CD4-positive, alpha-beta T cell (primary cell): Measurements from ENCODE around the gene SLC36A3. TPM values are rescaled to one million over a fixed set of nuclear protein-coding genes. Genes with fewer than 3 reads are reported as not detected.

Source experiments
- ATAC-seq: fragments of 200-7000 bp; cut with Tn5 transposase; one replicate; pipeline ENCODE4 v1.10.0; 2022; ENCODE audit warnings: mild to moderate bottlenecking; ENCODE audit not compliant: poor library complexity
- CTCF ChIA-PET: fragments of 350-600 bp; sonication (Branson Sonifier 250); formaldehyde crosslinking; loops from one replicate; lab custom pipeline; 2021; ENCODE audit warnings: antibody characterized with exemption, inconsistent platforms; lab: Charles Lee
- POLR2A ChIA-PET: fragments of 350-600 bp; sonication (Branson Sonifier 250); formaldehyde crosslinking; loops from one replicate; lab custom pipeline; 2021; ENCODE audit warnings: antibody characterized with exemption, inconsistent platforms; lab: Charles Lee
- DNase-seq, 14 experiments: peaks; one replicate each; pipeline ENCODE4 v3.0.0-alpha.2; 2013 to 2020; ENCODE audit warnings: mixed read lengths in 2 of 14
- H3K27ac ChIP-seq, 2 donors: one replicate each; pipeline versions ENCODE4 v1.5.1 to v1.7.0; 2013; ENCODE audit warnings: low read length in 2 of 2, low read depth in 1 of 2, mild to moderate bottlenecking in 1 of 2
- H3K27me3 ChIP-seq, 2 experiments: 1 replicate in 1 of 2; 2 replicates in 1 of 2; pipeline versions ENCODE4 v1.6.1 to v1.7.0; 2013; ENCODE audit warnings: low read length in 2 of 2, control low read depth in 1 of 2, mild to moderate bottlenecking in 1 of 2, moderate library complexity in 1 of 2; ENCODE audit not compliant: insufficient read depth in 2 of 2, control insufficient read depth in 1 of 2
- H3K36me3 ChIP-seq: one replicate; pipeline ENCODE4 v1.6.1; 2013; ENCODE audit warnings: low read length, control low read depth; ENCODE audit not compliant: insufficient read depth
- H3K4me1 ChIP-seq: one replicate; pipeline ENCODE4 v1.6.1; 2013; ENCODE audit warnings: low read length, control low read depth; ENCODE audit not compliant: insufficient read depth
- H3K4me3 ChIP-seq: one replicate; pipeline ENCODE4 v1.5.1; 2013; ENCODE audit warnings: mild to moderate bottlenecking, low read length, moderate library complexity
- H3K9me3 ChIP-seq, 2 experiments: 1 replicate in 1 of 2; 2 replicates in 1 of 2; pipeline versions ENCODE4 v1.6.1 to v1.7.0; 2013; ENCODE audit warnings: low read length in 2 of 2, mild to moderate bottlenecking in 2 of 2, control low read depth in 1 of 2, moderate library complexity in 1 of 2; ENCODE audit not compliant: control insufficient read depth in 1 of 2, insufficient read depth in 1 of 2
- H3K27ac Mint-ChIP-seq: one replicate; pipeline ENCODE4 v1.8.0; 2020; ENCODE audit warnings: mixed read lengths
- H3K27me3 Mint-ChIP-seq: one replicate; pipeline ENCODE4 v1.8.0; 2021; ENCODE audit warnings: mixed read lengths
- H3K36me3 Mint-ChIP-seq: one replicate; pipeline ENCODE4 v1.8.0; 2021; ENCODE audit warnings: low read depth, mixed read lengths
- H3K4me1 Mint-ChIP-seq: one replicate; pipeline ENCODE4 v1.8.0; 2021; ENCODE audit warnings: low read depth, mixed read lengths
- H3K4me3 Mint-ChIP-seq: one replicate; pipeline ENCODE4 v1.8.0; 2020; ENCODE audit warnings: mild to moderate bottlenecking, mixed read lengths
- H3K9me3 Mint-ChIP-seq: one replicate; pipeline ENCODE4 v1.8.0; 2020; ENCODE audit warnings: mixed read lengths
- CTCF ChIP-seq: fragments of 200-600 bp; IDR thresholded peaks from one replicate; pipeline ENCODE4 v1.8.0; 2022; ENCODE audit warnings: antibody characterized with exemption, mild to moderate bottlenecking
- intact Hi-C, 2 experiments: fragments of 100-400 bp; cut with DNase I in 1 of 2; cut with micrococcal nuclease in 1 of 2; formaldehyde crosslinking; loops; one replicate each; pipeline versions ENCODE4 v1.15.1 to v1.9.0; 2023 to 2025; cut with DNase I, micrococcal nuclease
- total RNA-seq, 174 experiments: library from RNA in 2 of 174; stranded (reverse) in 2 of 174; gene quantifications; one replicate each; pipeline ENCODE4 v1.2.3 and lab custom pipeline; 2021 to 2026

SLC36A3 gene
- total RNA-seq, 2 experiments from 2014 or later, result not detected

- no peak overlapping the region for H3K27ac Mint-ChIP-seq
- no peaks in the 10 kb centered on the region for H3K9me3 Mint-ChIP-seq
- CTCF ChIA-PET, result no interaction called here
Measured at GRCh38 chr5:151284392-151284967, 19.1 kb downstream of the SLC36A3 start.

GRCh38 chr5:151283120-151283825 lies 20.3 kb downstream of the SLC36A3 start:
- H3K4me3 ChIP-seq, result no peak overlapping the region
- no peak for ATAC-seq
- H3K27ac ChIP-seq, result no peak overlapping the region
- H3K4me1 ChIP-seq, result no peaks in the 10 kb centered on the region
- no peak for TF ChIP-seq CTCF
- ChIA-PET POLR2A (no interaction called here), CTCF (no interaction called here)
- DNase-seq, result no peak
- H3K27me3 ChIP-seq, result no peaks in the 10 kb centered on the region
- H3K27me3 Mint-ChIP-seq, result no peaks in the 10 kb centered on the region
- H3K9me3 Mint-ChIP-seq, result no peaks in the 10 kb centered on the region
- H3K27ac Mint-ChIP-seq, result no peak overlapping the region
- H3K4me1 Mint-ChIP-seq, result no peaks in the 10 kb centered on the region
- no peak overlapping the region for H3K4me3 Mint-ChIP-seq
- no peaks in the 10 kb centered on the region for H3K36me3 Mint-ChIP-seq
- no peaks in the 10 kb centered on the region for H3K9me3 ChIP-seq
- H3K36me3 ChIP-seq, result no peaks in the 10 kb centered on the region
- intact Hi-C loops, result no loop called here

More at GRCh38 chr5:151284392-151284967, 19.1 kb downstream of the SLC36A3 start:
- no peak overlapping the region for H3K4me3 Mint-ChIP-seq
- no peak for TF ChIP-seq CTCF
- no peak overlapping the region for H3K4me3 ChIP-seq
- ATAC-seq, result no peak
- H3K27me3 Mint-ChIP-seq, result no peaks in the 10 kb centered on the region
- H3K27ac ChIP-seq, result no peak overlapping the region
- DNase-seq, result no peak
- H3K36me3 ChIP-seq, result no peaks in the 10 kb centered on the region
- H3K36me3 Mint-ChIP-seq, result no peaks in the 10 kb centered on the region
- H3K27me3 ChIP-seq, result no peaks in the 10 kb centered on the region
- intact Hi-C loops, result no loop called here
- H3K4me1 ChIP-seq, result no peaks in the 10 kb centered on the region
- POLR2A ChIA-PET, result no interaction called here
- H3K9me3 ChIP-seq, result no peaks in the 10 kb centered on the region
- H3K4me1 Mint-ChIP-seq, result no peaks in the 10 kb centered on the region

- Histone ChIP-seq H3K4me3 (no peak overlapping the region), H3K36me3 (no peaks in the 10 kb centered on the region), H3K27me3 (no peaks in the 10 kb centered on the region), H3K9me3 (no peaks in the 10 kb centered on the region), H3K27ac (no peak overlapping the region), H3K4me1 (no peaks in the 10 kb centered on the region)
- Mint-ChIP-seq H3K4me1 (no peaks in the 10 kb centered on the region), H3K27me3 (no peaks in the 10 kb centered on the region), H3K36me3 (no peaks in the 10 kb centered on the region), H3K9me3 (no peaks in the 10 kb centered on the region), H3K4me3 (no peak overlapping the region), H3K27ac (no peak overlapping the region)
- CTCF ChIA-PET, result no interaction called here
- intact Hi-C loops, result no loop called here
- ATAC-seq (no peak), DNase-seq (no peak)
- POLR2A ChIA-PET, result no interaction called here
- no peak for TF ChIP-seq CTCF
Measured at GRCh38 chr5:151281001-151281639, 22.4 kb downstream of the SLC36A3 start.
